ENCODE data around the gene CDC123.
A peak's percentile ranks its signal among the peaks of the same experiment; 100 is the strongest.
"Not testable (repeated sequence)": the region's sequence is repeated elsewhere in the genome, so short reads cannot be mapped to it uniquely, and the experiment has no call there.

The CDC123 gene

GRCh38 chr10:12235116-12235694 lies 39.2 kb downstream of the CDC123 start:
- DNase-seq (ENCODE audit: low read depth, low spot score): no peak

DNA sequence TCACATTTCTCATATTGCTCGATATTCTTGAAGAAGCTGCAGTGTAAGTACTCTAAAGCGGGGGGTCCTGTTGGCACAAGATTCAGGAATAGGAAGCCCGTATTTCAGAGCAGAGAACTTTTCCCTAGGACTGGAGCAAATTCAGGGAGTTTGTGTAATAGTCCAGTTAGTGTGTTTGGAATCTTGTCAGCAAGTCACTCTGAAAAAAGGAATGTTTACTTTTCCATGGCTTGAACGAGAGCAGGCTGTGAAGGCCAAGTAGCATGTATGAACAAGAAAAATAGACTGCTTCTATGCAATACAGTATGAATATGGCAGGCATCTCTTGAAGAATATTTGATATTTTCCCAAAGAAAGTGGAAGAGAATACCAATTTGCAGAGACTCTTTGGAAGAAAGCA lies 39.8 kb downstream of the CDC123 start:
- DNase-seq (ENCODE audit: low read depth, low spot score): no peak

- no peak for DNase-seq (ENCODE audit: low read depth, low spot score)
Observed at GRCh38 chr10:12237265-12238220, 41.6 kb downstream of the CDC123 start.

GRCh38 chr10:12238821-12239220 lies 42.8 kb downstream of the CDC123 start:
- no peak for DNase-seq (ENCODE audit: low read depth, low spot score)

- DNase-seq (ENCODE audit: low read depth, low spot score): no peak
Observed at GRCh38 chr10:12241810-12242529, 46.0 kb downstream of the CDC123 start.

DNA sequence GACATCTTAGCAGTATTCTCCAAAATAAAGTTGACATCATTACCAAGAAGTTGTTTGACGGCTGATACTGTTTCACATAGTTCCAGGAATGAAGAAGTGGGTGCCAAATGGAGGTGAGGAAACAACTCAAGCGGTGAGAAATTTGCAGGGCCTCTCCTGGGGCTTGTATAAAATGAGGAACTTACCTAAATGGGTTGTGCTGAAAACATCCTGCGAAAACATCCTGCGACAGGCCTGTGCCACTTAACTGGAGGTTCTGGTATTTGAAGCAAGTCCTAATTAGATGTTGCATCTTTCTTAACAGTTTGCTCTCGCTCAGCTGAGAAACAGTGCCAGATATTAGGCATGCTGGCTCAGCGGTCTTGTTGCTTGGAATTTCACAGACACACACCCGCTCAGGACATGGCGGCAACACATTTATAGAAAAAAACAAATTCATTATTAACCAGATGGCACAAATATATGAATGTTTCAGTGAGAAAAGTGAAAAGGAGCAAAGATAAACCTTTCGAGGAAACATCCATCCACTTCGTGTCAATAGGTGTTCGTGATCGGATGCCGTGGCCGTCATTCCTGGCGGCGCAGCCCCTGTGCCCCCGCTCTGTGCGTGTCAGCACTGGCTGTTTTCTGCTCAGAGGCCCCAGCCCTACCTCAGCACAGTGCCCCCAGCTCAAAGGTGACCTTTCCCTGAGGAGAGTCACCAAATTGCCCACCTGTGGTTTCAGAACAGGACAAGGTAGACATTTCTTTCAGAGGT lies 48.1 kb downstream of the CDC123 start:
- DNase-seq (ENCODE audit: low read depth, low spot score): no peak

DNA sequence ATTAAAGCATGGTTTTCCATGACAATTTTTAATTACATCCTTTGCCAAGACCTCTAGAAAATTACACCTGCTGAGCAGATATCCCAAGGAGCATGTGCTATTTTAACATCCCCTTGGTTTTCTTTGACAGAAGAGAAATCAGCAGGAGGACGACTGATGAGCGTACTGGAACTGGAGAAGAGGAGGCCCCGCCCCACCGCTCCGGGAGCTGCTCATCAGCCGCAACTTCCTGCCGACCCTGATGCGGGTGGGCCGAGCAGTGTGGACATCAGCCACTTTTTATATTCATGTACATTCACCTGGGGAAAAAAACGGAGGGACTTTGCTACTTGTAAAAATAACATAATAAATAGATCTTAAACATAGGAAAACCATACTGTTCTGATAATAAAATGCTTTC lies 54.2 kb downstream of the CDC123 start:
- no peak for DNase-seq (ENCODE audit: low read depth, low spot score)

GRCh38 chr10:12250702-12251101 lies 54.7 kb downstream of the CDC123 start:
- not testable (repeated sequence) for DNase-seq (ENCODE audit: low read depth, low spot score)

DNA sequence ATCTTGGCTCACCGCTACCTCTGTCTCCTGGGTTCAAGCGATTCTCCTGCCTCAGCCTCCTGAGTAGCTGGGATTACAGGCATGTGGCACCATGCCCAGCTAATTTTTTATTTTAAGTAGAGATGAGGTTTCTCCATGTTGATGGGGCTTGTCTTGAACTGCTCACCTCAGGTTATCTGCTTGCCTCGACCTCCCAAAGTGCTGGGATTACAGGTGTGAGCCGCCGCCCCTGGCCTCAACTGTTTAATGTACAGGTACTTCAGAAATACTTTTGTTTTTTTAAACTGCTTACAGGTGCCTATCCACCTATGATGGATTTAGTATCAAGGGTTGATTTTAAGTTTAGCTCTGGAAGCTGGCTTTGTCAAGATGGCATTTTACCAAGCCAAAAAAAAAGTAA lies 55.6 kb downstream of the CDC123 start:
- no peak for DNase-seq (ENCODE audit: low read depth, low spot score)

- no peak for DNase-seq (ENCODE audit: low read depth, low spot score)
Observed at GRCh38 chr10:12252882-12253546, 57.0 kb downstream of the CDC123 start.

DNA sequence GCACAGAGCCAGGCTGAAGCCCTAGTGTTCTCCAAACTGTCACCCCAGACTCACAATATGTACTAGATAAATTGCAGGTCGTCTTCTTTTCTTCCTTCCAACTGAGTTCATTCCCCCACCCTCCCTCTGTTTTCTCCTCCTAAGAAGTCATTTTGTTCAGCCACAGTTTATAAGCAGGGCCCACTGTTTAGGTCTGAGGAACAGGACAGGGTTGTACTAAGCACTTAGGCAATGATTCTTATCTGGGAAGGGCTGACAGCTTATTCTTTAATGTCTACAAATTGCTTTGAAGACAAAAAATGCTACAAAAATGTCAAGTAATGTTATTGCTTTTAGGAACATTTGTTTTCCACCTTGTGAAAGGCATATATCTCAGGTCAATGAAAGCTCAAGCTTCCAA lies 59.1 kb downstream of the CDC123 start:
- DNase-seq (ENCODE audit: low read depth, low spot score): no peak

- DNase-seq (ENCODE audit: low read depth, low spot score): no peak
Observed at GRCh38 chr10:12259988-12260387, 64.0 kb downstream of the CDC123 start.

DNA sequence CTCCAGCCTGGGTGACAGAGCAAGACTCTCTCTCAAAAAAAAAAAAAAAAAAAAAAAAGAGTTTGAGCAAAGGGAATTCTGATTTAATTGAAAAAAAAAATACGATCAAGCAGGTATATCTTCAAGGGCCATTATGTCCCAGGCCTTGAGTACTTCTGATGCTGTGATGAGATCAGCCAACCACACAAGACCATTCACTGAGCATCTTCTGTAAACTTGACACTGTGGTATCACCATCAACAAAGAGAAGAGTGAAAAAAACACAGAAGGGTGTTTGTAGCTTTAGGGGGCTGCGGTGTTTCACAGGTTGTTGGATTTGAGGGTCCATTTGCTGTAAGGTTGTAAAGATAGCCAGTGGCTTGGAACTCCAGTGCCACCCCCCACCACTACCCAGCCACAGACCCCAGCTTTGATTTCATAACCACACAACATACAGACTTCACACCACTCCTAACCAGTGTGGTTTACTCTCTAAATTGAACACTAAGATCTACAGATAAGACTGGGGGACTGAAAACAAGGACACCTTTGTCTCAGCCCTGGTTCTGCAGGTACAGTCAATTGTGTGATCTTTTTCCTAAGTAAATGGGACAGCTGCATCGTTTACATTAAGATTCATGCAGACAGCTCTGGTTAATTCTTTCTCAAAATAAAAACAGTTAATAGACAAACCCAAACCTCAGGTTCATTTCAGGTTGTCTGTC lies 66.4 kb downstream of the CDC123 start:
- DNase-seq (ENCODE audit: low read depth, low spot score): no peak

GRCh38 chr10:12264204-12264940 lies 68.4 kb downstream of the CDC123 start:
- DNase-seq (ENCODE audit: low read depth, low spot score): peak; percentile 6

DNA sequence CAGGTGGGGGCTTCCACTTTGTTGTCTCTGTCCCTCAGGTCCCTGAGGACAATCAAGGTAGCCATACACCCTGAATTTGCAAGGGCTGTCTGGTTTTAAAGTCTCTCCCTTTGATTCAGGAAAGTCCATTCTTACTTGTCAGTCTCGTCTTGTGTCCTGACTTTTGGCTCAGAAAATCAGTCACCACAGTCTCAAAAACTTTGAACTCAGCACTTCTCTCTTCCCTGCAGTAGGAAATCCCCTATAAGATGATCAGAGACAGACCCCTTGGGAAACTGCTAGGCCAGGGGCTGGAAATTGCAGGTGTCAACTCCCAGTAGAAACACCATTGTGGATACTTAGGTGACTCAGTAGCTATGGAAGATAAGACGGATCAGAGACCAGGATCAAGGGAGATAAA lies 73.1 kb downstream of the CDC123 start:
- DNase-seq (ENCODE audit: low read depth, low spot score): no peak

GRCh38 chr10:12271210-12271540 lies 75.2 kb downstream of the CDC123 start:
- DNase-seq (ENCODE audit: low read depth, low spot score): no peak

- DNase-seq (ENCODE audit: low read depth, low spot score): not testable (repeated sequence)
Observed at GRCh38 chr10:12277862-12278261, 81.9 kb downstream of the CDC123 start.

DNA sequence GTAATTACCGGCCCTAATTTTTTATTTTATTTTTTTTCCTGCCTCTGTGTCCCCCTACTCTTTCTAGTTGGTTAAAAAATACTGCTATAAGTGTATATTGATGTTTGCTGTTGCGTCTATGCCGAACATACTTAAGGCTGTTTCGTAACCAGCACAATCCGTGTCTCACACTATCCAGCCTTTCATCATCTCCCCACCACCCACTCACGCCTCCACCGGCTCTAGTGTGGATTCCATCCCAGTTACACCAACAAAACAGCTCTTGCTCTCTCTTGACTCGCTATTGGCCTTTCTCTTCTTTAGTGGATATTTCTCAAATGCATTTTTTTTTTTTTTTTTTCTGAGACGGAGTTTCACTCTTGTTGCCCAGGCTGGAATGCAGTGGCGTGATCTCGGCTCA lies 83.3 kb downstream of the CDC123 start:
- no peak for DNase-seq (ENCODE audit: low read depth, low spot score)

- no peak for DNase-seq (ENCODE audit: low read depth, low spot score)
Observed at GRCh38 chr10:12287772-12288171, 91.8 kb downstream of the CDC123 start.

DNA sequence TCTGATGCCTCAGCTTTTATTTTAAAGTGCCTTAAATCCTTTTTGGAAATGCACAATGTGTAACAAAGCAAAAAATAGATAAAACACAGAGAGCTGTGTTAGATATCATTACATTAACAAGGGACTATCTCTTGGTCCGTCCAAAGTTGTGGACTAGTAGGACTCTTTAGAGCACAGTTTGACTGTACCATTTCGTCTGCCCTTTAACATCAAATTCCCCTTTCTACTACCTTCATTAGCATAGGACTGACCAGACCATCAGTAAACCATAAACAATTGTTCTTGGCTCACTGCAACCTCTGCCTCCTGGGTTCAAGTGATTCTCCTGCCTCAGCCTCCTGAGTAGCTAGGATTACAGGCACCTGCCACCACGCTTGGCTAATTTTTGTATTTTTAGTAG lies 101.8 kb downstream of the CDC123 start:
- DNase-seq (ENCODE audit: low read depth, low spot score): not testable (repeated sequence)
